Body of pancreas (tissue), 4 donors: ENCODE results near the gene THAP8.

Source experiments
- CTCF ChIP-seq, 7 experiments: fragments of 450-650 bp in 4 of 7; fragments of 200-600 bp in 3 of 7; sonication (generic) in 3 of 7; IDR thresholded peaks; one replicate each; pipeline ENCODE4 v1.5.1; 2016 to 2019; ENCODE audit warnings: antibody characterized with exemption in 7 of 7
- POLR2A ChIP-seq, 3 donors: fragments of 450-650 bp; IDR thresholded peaks; one replicate each; pipeline ENCODE4 v1.6.1; 2016; ENCODE audit warnings: antibody characterized with exemption in 3 of 3, mild to moderate bottlenecking in 2 of 3

- no peak for TF ChIP-seq POLR2A (IDR thresholded peaks at IDR 0.05)
- TF ChIP-seq CTCF (IDR thresholded peaks at IDR 0.05): no peak
Observed at GRCh38 chr19:36019061-36019670, 34.9 kb downstream of the THAP8 start.
